Anterior cingulate cortex (tissue), 58 donors: ENCODE measurements around the gene RBKS.
"Not testable (repeated sequence)": the region's sequence is repeated elsewhere in the genome, so short reads cannot be mapped to it uniquely, and the experiment has no call there.

ENCODE experiments used
- DNase-seq, 58 donors: peaks; one replicate each; lab custom pipeline; 2025; lab: John Stamatoyannopoulos, UW

The RBKS gene

DNA sequence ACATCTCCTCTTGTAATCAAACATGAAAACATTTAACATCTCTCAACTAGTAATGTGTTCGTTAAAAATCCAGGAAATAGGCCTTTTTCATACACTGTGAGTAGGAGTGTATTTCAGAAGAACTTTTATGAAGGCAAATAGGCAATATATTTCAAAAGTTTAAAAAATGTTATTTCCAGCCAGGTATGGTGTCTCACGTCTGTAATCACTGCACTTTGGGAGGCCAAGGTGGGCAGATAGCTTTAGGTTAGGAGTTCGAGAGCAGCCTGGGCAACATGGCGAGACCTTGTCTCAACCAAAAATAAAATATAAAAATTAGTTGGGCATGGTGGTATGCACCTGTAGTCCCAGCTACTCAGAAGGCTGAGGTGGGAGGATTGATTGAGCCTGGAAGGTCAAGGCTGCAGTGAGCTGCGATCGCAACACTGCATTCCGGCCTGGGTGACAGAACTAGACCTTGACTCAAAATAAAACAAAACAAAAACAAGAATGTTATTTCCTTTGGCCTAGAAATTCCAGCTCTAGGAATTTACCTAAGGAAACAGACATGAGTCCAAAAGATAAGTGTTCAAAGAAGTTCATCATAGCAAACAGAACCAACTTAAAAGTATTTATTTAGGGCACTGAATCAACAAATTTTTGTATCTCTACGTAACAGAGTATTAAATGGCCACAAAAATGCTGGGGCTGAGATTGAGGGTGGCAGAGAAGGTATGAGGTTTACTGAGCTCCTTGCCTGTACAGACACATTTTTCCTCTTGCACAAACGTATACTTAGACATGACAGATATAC, 14.9 kb downstream of the RBKS start:
- no peak for DNase-seq

DNA sequence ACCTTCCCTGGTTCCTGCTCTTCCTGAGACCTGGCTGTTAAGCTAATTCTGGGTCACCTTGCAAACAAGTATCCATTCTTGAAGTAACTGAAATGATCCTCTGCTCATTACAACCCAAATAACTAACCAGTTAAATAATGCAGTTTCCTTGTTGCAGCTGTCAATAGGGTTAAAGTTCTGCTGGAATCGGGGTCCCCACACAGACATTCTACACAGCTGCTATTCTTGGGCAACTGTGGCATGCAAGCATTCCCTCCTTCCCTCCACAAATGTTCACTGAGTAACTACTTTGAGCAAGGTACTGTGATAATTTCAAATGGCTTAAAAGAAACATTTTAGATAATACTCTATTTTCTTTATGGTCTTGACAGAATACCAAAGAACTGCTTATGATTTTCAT, 17.1 kb downstream of the RBKS start:
- DNase-seq = no peak

DNA sequence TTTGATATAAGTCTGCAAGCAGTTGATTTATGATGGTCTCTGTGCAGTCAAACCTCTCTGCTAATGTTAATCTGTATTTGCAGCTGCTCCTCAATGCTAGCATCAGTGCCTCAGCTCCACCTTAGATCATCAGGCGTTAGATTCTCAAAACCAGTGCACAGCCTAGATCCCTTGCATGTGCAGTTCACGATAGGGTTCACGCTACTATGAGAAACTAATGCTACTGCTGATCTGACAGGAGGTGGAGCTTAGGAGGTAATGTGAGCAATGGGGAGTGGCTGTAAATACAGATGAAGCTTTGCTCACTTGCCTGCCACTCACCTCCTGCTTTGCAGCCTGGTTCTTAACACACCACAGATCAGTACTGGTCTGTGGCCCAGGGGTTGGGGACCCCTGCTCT, 18.4 kb downstream of the RBKS start:
- no peak for DNase-seq

DNA sequence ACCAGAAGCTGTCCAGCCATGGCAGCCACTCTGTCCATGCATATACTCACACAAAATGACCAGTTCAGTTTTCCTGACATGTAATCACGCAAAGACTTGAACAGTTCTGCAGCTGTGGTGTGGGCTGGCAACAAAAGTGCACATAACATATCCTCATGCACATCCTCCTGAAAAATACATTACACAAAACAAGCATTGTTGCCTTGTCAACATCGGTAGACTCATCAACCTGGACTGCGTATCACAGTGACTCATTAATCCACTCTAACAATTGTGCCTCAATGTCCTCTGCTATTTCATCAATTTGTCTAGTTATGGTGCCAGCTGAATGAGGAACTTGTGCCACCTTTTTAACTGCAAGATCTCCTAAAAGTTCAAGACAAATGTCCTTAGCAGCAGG, 19.5 kb downstream of the RBKS start:
- no peak for DNase-seq

DNA sequence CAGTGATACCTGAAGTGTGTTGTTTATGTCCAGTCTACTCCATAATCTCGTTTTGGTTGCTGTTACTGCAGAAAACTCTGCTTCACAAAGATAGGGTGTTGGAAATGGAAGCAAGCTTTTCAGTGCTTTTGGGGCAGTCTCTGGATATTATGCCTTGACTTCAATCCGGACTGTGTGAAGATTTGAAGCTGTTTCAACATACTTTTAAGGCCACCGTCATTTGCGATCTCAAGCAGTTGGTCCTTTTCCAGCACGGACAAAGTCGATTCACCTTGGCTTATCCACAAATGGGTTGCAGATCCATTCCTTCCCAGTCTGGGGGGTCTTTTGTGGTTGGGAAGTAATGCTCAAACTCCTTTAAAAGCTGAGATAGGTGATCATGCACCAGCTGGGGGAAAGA, 20.4 kb downstream of the RBKS start:
- DNase-seq = no peak

DNA sequence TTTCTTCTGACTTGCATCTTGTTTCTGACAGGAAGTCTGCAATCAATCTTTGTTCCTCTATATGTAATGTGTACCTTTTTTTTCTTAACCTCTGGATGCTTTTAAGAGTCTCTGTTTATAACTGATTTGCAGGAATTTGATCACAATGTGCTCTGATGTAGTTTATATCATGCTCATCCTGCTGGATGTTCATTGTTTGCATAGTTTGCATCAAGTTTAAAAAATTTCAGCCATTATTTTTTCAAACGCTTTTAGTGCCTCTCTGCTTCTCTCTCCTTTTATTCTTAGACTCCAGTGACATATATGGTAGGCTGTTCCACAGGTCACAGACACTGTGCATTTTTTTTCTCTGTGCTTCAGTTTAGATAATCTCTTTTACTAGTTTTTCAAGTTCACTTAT, 23.9 kb downstream of the RBKS start:
- no peak for DNase-seq

DNA sequence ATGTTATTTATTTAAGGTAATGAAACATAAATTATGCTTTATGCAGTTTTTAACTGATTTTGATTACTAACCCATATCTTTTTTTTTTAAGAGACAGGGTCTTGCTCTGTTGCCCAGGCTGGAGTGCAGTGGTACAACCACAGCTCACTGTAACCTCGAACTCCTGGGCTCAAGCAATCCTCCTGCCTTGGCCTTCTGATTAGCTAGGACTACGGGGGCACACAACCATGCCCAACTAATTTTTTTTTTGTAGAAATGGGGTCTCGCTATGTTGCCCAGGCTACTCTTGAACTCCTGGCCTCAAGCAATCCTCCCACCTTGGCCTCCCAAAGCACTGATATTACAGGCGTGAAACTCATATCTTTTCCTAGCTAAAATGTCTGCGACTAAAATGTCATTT, 26.2 kb downstream of the RBKS start:
- not testable (repeated sequence) for DNase-seq

DNA sequence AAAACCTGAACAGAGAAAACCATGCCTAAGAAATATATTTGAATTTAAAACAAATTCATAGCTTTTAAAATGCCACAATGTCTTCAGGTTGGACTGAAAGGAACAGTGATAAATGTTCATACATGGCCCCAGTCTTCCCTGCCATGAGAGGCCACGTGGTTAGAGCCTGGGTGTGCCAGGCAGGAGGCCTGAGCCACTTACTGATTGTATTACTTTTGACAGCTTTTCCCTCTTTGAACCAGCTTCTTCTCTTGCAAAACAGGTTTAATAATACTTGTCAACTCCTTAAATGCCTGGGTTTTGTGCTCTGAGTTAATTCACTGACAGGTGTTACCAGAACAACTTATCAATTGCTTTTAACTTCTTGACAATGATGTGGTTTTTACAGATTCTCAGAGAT, 27.0 kb downstream of the RBKS start:
- DNase-seq = no peak

DNA sequence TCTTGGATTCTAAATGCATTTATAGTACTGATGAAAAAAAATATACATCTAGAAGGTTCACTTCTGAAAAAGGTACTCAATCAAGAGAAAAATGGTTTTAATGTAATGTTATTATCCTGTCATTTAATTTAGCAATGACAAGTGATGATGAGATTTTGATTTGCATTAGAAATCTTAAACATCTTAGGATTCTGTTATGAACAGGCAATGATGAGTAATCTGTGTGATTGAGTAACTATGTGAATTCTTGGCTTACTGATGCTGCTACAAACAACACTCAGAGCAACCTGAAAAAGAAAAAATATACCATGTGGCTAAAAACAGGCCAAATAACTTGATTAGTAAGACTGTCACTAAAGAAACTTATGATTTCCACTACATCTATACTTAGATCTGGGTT, 30.1 kb downstream of the RBKS start:
- DNase-seq = no peak

DNA sequence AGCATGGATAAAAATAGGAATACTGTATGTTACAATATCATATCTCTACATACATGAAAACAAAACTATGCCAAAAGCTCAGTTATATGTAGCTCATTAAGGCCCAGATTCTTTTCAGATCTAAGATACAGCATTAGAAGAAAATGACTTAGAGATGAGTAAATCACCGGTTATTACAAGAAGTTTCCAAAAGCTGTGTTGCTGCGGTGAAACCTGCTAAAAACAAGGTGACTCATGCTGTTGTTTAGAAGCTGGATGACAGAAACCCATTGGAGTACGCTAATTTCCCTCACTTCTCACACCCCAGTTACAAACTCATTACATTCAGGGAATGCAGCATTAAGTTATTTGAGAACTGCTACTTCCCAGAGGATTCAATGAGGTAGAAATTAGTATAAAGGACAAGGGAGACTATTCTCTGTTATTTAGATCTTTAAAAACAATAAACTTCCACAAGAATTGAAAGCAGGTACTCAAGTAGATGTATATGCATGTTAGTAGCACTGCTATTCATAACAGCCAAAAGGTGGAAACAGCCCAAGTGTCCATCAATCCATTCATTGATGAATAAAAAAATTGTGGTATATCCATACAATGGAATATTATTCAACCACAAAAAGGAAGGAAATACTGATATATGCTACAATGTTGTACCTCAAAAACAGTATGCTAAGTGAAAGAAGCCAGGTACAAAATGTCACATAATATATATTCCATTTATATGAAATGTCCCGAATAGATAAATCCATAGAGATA, 32.6 kb downstream of the RBKS start:
- no peak for DNase-seq

DNA sequence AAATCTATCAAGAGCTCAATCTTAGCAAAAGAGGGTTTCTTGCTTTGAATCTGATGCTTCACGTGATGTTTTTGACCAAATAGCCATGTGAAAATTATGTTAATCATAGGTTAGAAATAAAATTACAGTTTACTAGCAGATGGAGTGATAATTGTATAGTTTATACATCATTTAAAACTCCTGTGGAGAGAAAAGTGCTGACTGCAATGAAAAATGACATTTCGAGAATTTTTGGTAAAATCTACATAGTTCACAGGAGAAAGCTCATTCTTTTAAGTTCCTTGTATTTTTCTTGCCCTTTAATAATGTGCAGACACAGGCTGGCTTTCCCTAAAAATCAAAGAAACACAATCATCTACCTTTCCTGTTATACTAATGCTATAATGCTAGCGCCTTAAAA, 33.2 kb downstream of the RBKS start:
- no peak for DNase-seq

DNA sequence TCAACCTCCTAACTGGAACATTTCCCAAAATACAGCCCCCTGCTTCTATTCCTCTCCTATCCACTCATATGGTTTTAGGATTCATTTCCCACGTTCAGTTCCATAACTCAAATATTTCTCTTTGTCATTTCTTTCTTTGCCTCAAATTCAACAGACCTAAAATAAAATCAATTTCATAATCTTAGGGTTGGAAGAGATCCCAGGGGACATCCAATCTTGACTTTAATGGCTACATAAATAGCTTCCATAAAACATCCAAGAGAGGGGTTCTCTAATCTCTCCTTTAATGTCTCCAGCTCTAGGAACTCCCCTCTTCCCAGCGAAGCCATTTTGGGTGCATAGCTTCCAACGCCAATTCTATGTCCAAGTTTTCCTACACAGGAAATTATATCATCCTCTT, 33.8 kb downstream of the RBKS start:
- DNase-seq = no peak

DNA sequence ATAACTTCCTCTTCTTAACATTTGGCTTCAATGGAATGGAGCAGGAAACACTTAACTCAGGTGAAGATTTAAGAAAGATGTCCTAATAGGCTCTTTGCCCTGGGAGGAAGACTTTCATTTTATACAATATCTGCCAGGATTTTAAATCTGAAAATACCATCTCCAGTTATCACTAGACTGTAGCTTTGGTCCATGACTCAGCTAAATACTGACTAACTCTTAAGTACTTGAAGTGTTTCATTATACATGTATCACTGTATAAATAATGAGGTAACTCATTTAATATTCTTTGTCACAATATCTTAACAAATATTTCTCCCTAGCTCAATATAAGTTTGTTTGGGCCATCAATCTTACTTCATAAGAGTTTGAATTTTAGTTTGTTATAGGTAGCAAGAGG, 34.7 kb downstream of the RBKS start:
- DNase-seq = no peak

DNA sequence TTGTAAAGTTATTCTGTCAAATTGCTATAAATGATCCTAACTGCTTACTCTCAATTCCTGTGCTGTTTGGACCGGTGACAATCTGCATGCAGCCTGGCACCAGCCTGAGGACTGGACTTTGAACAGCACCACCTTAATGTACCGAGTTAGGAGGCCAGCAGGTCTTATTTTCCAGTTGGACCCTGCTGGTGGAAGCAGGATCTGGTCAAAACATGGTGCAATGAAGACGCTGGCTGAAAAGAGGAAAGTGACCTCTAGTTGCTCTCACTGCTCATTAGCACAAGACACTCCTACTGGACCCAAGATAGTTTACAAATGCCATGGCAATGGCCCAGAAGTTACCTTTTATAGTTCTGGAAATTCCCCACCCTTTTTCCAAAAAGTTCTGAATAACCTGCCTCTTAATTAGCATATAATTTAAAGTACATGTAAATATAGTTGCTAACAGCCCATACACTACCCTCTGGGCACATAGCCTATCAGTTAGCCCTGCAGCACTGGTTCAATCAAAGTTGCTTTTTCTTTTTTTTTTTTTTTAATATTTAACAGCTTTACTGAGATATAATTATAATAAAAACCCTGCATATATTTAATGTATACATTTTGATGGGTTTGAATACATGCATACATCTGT, 35.8 kb downstream of the RBKS start:
- DNase-seq = no peak

DNA sequence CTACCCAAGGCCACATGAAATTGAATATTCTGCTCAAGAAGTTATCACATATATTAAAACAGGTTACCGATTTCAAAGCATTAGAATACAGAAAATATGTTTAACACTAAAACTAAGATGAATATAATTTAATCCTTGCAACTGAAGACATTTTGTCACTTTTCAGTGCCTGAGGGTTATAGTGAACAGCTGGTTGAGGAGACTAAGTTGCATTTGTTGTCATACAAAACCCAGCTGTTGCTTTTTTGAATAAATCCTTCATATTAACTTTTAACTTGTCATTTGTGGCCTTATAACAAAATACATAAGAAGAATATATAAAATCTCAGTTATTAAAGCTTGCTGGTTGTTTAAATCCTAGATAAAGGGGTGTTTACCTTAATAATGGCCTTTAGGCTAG, 37.5 kb downstream of the RBKS start:
- no peak for DNase-seq

DNA sequence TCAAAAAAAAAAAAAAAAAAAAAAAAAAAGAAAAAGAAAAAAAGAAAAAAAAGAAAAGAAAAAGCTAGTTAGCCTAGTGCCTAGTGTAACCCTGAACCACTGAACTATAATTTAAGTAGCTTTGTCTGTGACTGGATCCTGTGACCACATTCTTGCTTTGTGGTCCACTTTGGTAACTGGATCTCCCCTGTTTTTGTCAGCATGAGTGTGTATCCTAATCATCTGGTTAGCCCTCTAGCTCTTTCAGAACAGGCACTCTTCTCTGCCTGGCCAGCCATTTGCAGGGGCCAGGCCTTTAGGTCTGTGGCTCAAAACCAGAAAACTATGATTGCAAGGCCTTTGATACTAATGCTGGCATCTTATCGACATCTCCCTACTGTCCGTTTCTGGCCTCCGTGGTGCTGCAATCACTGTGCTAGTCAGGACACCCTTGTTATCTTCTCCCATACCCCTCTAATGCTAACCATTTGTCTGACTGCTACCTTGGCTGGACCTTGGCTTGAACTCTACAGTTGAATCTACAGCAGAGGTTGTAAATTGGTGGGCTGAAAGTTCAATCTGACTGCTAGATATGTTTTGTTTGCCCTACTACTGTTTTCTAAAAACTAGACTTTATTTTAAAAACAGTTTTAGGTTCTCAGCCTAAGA, 40.5 kb downstream of the RBKS start:
- no peak for DNase-seq

DNA sequence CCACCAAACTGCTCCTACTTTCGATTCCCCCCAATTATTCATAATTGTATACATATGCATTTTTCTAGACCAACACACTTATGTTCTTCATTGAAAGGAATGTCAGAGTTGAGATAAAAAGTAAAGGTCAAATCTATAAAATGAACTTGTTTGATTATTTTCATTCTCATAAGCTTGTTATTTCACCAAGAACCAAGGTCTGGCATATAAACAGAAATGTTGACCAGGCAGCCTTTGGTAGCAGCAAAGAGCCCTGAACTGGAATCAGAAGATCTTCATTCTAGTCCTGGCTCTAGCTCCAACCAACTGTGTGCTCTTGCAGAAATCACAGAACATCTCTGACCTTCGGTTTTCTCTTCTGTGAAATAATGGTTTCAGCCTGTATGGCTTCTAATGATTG, 42.9 kb downstream of the RBKS start:
- DNase-seq = no peak

DNA sequence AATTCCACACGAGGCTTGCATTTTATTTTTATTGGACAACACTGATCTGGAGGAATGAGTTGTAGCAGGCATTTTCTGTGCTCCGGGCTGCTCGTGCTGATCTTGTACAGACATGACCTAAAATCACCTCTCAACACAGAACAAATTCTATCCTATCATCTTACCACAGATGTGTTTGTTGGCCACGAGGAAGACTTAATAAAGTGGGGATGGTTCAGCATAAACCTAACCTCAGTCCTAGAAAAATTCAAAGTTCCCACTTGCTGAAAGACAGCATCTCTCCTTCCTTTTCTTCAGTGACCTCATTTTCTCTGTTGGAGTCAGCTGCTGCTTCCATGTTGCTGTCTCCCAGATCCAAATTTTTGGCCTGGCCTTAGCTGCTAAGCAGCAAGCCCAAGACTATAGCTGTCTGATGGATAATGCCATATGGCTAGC, 45.3 kb downstream of the RBKS start:
- DNase-seq = no peak

DNA sequence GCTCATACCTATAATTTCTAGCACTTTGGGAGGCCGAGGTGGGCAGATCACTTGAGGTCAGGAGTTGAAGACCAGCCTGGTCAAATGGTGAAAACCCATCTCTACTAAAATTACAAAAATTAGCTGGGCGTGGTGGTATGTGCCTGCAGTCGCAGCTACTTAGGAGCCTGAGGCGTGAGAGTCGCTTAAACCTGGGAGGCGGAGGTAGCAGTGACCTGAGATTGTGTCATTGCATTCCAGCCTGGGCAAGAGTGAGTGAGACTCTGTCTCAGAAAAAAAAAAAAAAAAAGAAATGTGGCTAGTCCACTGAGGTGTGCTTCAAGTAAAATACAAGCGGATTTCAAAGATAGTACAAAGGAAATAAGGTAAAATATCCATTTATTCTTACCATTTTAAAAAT, 46.2 kb downstream of the RBKS start:
- no peak for DNase-seq

DNA sequence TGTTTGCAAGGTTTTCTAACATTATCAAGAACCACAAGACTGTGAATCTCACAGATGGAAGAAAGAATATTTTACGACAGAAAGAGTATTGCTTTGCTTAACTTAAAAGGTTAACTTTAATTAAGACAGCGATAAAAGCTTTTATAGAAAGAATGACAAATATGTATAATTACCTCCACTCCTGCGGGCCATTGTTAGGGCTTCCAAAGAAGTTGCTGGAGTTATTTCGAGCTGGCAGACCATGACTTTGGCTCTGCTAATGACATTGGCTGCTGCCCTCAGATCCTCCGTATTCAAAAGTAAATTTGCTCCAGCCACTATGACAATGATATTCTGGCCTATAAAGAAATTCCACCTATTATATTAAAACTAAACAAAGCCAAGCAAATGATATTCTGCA, 47.3 kb downstream of the RBKS start:
- no peak for DNase-seq

DNA sequence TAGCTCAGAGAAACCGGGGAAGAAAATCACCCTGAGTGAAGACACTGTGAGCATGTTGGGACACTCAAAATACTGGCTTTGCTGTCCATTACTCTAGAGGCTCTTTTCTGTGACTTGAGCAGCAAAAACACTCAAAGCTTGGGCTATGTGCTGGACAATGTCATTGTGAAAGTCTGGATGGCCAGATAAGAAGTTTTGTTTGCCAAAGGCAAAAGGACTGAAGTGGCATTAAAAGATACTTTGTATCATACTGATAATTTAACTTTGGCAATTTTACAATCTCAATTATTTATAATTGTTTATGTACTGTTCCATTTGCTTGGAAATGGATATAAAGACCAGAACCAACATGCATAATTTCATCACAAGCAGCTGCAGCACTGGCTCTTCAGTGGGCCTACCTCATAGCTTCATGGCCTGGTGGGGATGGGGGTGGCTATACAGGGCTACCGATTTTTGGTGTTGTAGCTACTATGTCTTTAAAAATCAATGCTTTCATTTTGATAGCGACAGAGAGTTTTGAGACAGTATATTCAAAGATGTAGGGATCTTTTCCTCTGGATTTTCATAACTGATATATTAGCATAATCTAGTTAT, 51.1 kb downstream of the RBKS start:
- no peak for DNase-seq
